ENCODE results near the gene ADGRD2.

ADGRD2 gene

DNA sequence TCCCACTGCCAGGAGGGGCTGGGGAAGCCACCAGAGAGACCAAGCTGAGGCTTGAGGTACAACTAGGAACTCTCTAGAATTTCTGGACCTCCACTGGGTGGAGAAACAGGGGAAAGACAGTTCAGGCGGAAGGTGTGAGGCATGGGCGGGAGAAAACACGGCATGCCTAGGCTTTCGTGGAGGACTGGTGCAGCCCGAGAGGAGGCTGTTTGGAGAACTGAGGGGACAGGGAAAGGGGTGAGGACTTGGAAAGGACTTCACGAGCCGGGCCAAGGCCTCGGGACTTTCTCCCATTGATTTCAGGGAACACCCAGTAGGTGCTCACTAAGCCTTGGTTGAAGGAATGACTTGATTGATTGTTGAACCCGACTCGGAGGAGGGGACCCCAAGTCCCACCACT, 9.5 kb upstream of the ADGRD2 start:
- ATAC-seq (replicated peaks; ENCODE audit: extremely low read depth, poor library complexity, severe bottlenecking): no peak
- no peaks in the 10 kb centered on the region for H3K9me3 Mint-ChIP-seq
- no peak overlapping the region for H3K27ac Mint-ChIP-seq (ENCODE audit: low read depth)
- no peak for DNase-seq (ENCODE audit: low spot score in 2 of 2)
- peaks cover 53% of the 10 kb centered on the region for H3K27me3 Mint-ChIP-seq
- H3K4me1 Mint-ChIP-seq: no peaks in the 10 kb centered on the region
- no peak overlapping the region for H3K4me3 Mint-ChIP-seq
- H3K36me3 Mint-ChIP-seq (ENCODE audit: insufficient read depth): no peaks in the 10 kb centered on the region

- no peak for DNase-seq (ENCODE audit: low spot score in 2 of 2)
- H3K9me3 Mint-ChIP-seq: no peaks in the 10 kb centered on the region
- no peaks in the 10 kb centered on the region for H3K4me1 Mint-ChIP-seq
- peaks cover 53% of the 10 kb centered on the region for H3K27me3 Mint-ChIP-seq
- no peak overlapping the region for H3K4me3 Mint-ChIP-seq
- no peaks in the 10 kb centered on the region for H3K36me3 Mint-ChIP-seq (ENCODE audit: insufficient read depth)
- no peak for ATAC-seq (replicated peaks; ENCODE audit: extremely low read depth, poor library complexity, severe bottlenecking)
- H3K27ac Mint-ChIP-seq (ENCODE audit: low read depth): no peak overlapping the region
Observed at GRCh38 chr9:124441291-124441690, 9.0 kb upstream of the ADGRD2 start.

DNA sequence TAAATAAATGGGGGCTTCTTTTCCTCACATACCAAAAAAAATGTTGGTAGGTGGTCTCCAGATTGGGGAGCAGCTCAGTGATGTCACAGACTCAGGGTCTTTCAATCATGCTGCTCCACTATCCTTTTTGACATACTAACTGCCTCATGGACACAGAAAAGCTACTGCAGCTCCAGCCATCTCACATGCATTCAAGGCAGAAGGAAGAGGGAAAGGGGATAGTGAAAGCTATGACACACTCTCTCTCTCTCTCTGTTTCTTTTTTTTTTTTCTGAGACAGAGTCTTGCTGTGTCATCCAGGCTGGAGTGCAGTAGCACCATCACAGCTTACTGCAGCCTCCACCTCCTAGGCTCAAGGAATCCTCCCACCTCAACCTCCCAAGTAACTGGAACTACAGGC, 7.9 kb upstream of the ADGRD2 start:
- no peak for ATAC-seq (replicated peaks; ENCODE audit: extremely low read depth, poor library complexity, severe bottlenecking)
- no peak overlapping the region for H3K4me3 Mint-ChIP-seq
- no peaks in the 10 kb centered on the region for H3K4me1 Mint-ChIP-seq
- no peak overlapping the region for H3K27ac Mint-ChIP-seq (ENCODE audit: low read depth)
- DNase-seq (ENCODE audit: low spot score in 2 of 2): no peak
- H3K36me3 Mint-ChIP-seq (ENCODE audit: insufficient read depth): no peaks in the 10 kb centered on the region
- peaks cover 62% of the 10 kb centered on the region for H3K27me3 Mint-ChIP-seq
- no peaks in the 10 kb centered on the region for H3K9me3 Mint-ChIP-seq

- Mint-ChIP-seq H3K4me3 (no peak overlapping the region), H3K9me3 (no peaks in the 10 kb centered on the region), H3K27ac (ENCODE audit: low read depth) (no peak overlapping the region), H3K27me3 (peaks cover 65% of the 10 kb centered on the region), H3K4me1 (no peaks in the 10 kb centered on the region), H3K36me3 (ENCODE audit: insufficient read depth) (no peaks in the 10 kb centered on the region)
- ATAC-seq (replicated peaks; ENCODE audit: extremely low read depth, poor library complexity, severe bottlenecking) (no peak), DNase-seq (ENCODE audit: low spot score in 2 of 2) (no peak)
Observed at GRCh38 chr9:124442826-124443225, 7.4 kb upstream of the ADGRD2 start.

- DNase-seq (ENCODE audit: low spot score in 2 of 2): no peak
- H3K27ac Mint-ChIP-seq (ENCODE audit: low read depth): no peak overlapping the region
- H3K9me3 Mint-ChIP-seq: no peaks in the 10 kb centered on the region
- H3K27me3 Mint-ChIP-seq: peaks cover 65% of the 10 kb centered on the region
- no peak for ATAC-seq (replicated peaks; ENCODE audit: extremely low read depth, poor library complexity, severe bottlenecking)
- H3K4me3 Mint-ChIP-seq: no peak overlapping the region
- H3K36me3 Mint-ChIP-seq (ENCODE audit: insufficient read depth): no peaks in the 10 kb centered on the region
- no peaks in the 10 kb centered on the region for H3K4me1 Mint-ChIP-seq
Observed at GRCh38 chr9:124443625-124444024, 6.6 kb upstream of the ADGRD2 start.

DNA sequence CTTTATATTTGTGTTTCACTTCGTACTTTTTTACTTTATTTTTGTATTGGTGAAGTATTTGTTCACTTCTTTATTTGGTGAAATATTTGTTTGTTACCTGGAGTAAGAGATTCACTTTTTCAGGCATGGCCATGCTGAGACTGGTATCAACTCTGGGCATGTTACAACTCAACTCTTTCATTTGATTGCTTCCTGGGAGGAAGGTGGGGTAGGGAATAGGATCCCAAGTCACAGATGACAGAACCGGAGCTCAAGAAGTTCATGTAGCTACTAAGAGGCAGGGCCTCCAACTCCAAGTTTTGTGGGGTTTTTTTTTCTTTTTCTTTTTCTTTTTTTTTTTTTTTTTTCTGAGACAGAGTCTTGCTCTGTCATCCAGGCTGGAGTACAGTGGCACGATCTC, 6.1 kb upstream of the ADGRD2 start:
- ATAC-seq (replicated peaks; ENCODE audit: extremely low read depth, poor library complexity, severe bottlenecking): no peak
- H3K36me3 Mint-ChIP-seq (ENCODE audit: insufficient read depth): no peaks in the 10 kb centered on the region
- no peaks in the 10 kb centered on the region for H3K4me1 Mint-ChIP-seq
- no peaks in the 10 kb centered on the region for H3K9me3 Mint-ChIP-seq
- no peak for DNase-seq (ENCODE audit: low spot score in 2 of 2)
- no peak overlapping the region for H3K4me3 Mint-ChIP-seq
- peaks cover 65% of the 10 kb centered on the region for H3K27me3 Mint-ChIP-seq
- H3K27ac Mint-ChIP-seq (ENCODE audit: low read depth): no peak overlapping the region

DNA sequence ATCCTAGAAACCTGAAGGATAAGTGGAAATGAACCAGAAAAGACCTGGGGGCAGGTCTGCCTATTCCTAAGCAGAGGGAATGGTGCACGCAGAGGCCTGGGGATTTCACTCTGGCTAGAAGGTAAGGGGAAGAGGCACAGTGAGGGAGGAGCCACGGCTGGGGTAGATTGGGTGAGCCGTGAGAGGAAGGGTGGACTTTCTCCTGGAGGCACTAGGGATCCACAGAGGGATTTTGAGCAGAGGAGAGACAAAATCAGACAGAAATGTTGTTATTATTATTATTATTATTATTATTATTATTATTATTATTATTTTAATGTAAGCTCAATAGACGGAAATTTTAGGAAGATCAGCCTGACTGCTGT, 3.0 kb upstream of the ADGRD2 start:
- Mint-ChIP-seq H3K27me3 (peaks cover 66% of the 10 kb centered on the region), H3K27ac (ENCODE audit: low read depth) (no peak overlapping the region), H3K9me3 (no peaks in the 10 kb centered on the region), H3K36me3 (ENCODE audit: insufficient read depth) (peaks cover 4% of the 10 kb centered on the region), H3K4me1 (no peaks in the 10 kb centered on the region), H3K4me3 (no peak overlapping the region)
- ATAC-seq (replicated peaks; ENCODE audit: extremely low read depth, poor library complexity, severe bottlenecking) (no peak), DNase-seq (ENCODE audit: low spot score in 2 of 2) (no peak)

GRCh38 chr9:124448019-124448418, 2.2 kb upstream of the ADGRD2 start:
- Mint-ChIP-seq H3K36me3 (ENCODE audit: insufficient read depth) (peaks cover 4% of the 10 kb centered on the region), H3K27me3 (peaks cover 71% of the 10 kb centered on the region), H3K4me3 (no peak overlapping the region), H3K9me3 (no peaks in the 10 kb centered on the region), H3K27ac (ENCODE audit: low read depth) (no peak overlapping the region), H3K4me1 (no peaks in the 10 kb centered on the region)
- ATAC-seq (replicated peaks; ENCODE audit: extremely low read depth, poor library complexity, severe bottlenecking) (no peak), DNase-seq (ENCODE audit: low spot score in 2 of 2) (no peak)

DNA sequence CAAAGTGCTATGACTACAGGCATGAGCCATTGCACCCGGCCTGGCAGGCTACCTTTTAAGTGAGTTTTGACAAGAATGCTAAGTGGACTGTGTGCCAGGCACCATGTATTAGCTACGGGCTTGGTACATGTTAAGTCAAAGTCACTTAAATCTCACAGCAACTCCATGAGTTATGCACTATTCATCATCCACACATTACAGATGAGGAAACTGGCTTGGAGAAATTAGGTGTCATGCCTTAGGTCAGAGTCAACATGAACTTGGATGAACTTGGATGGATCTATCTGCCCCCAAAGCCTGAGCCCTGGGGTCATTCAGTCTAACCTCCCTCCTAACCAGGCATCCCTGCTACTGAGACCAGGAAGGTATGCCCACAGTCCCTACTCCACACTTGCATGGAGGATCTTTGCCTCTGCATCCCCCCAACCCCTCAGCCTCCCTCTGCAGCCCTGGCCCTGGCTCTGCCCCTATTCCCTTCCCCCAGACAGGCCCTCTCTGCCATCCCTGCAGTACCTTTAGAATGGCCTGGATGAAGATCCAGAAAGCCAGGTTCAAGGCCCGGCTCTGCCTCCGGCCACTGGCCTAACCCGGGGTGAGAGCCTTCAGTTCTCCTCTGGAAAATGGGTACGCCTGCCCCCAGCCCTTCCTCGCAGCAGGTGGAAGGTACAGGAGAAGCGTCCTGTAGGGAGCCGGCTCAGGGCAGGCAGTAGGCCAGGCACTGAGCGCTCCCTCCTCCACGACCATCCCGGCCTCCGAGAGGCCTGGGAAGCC, 685 bp upstream of the ADGRD2 start:
- peaks cover 62% of the 10 kb centered on the region for H3K27me3 Mint-ChIP-seq
- ATAC-seq (replicated peaks; ENCODE audit: extremely low read depth, poor library complexity, severe bottlenecking) (no peak), DNase-seq (ENCODE audit: low spot score in 2 of 2) (no peak)
- H3K4me1 Mint-ChIP-seq: no peaks in the 10 kb centered on the region
- no peaks in the 10 kb centered on the region for H3K9me3 Mint-ChIP-seq
- no peak overlapping the region for H3K4me3 Mint-ChIP-seq
- peaks cover 4% of the 10 kb centered on the region for H3K36me3 Mint-ChIP-seq (ENCODE audit: insufficient read depth)
- H3K27ac Mint-ChIP-seq (ENCODE audit: low read depth): no peak overlapping the region

DNA sequence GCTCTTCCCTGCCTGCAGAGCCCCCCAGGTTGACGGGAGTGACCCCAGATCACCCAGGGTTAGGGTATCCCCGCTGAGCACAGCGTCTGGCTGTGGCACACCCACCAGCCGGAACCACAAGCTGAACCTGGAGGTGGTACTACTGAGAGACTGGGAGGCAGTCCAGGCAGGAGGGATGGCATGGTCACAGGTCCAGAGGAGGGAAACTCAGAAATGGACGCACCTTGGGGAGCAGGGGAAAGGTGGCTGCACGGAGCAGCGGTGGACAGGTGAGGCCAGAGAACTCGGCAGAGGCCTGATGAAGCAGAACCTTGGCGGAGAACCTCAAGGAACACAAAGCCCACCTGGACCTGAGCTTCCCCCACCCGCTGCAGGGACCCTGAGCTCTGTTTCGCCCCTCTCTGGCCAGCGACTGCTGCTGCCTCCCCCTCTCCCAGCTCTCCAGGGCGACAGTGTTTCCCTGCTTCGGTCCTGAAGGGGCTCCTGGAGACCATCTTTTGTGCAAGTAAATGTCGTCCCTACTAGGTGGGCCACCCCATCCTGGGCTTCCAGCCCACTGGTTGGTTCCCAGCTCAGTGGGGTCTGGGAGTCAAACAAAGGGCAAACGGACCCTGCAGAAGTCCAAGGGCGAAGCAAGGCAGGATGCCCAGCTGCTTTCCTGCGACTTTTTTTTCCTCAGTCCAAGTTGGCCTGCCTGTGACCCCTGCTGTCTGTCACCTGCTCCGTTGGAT, 845 bp downstream of the ADGRD2 start:
- no peak for ATAC-seq (replicated peaks; ENCODE audit: extremely low read depth, poor library complexity, severe bottlenecking)
- no peaks in the 10 kb centered on the region for H3K9me3 Mint-ChIP-seq
- no peaks in the 10 kb centered on the region for H3K4me1 Mint-ChIP-seq
- H3K4me3 Mint-ChIP-seq: no peak overlapping the region
- H3K36me3 Mint-ChIP-seq (ENCODE audit: insufficient read depth): peaks cover 4% of the 10 kb centered on the region
- peaks cover 62% of the 10 kb centered on the region for H3K27me3 Mint-ChIP-seq
- H3K27ac Mint-ChIP-seq (ENCODE audit: low read depth): no peak overlapping the region
- DNase-seq (ENCODE audit: low spot score in 2 of 2): no peak

GRCh38 chr9:124452326-124452725, 2.1 kb downstream of the ADGRD2 start:
- Mint-ChIP-seq H3K4me3 (no peak overlapping the region), H3K4me1 (no peaks in the 10 kb centered on the region), H3K27ac (ENCODE audit: low read depth) (no peak overlapping the region), H3K27me3 (peaks cover 53% of the 10 kb centered on the region), H3K36me3 (ENCODE audit: insufficient read depth) (peaks cover 4% of the 10 kb centered on the region), H3K9me3 (no peaks in the 10 kb centered on the region)
- DNase-seq (ENCODE audit: low spot score in 2 of 2): no peak
- no peak for ATAC-seq (replicated peaks; ENCODE audit: extremely low read depth, poor library complexity, severe bottlenecking)

DNA sequence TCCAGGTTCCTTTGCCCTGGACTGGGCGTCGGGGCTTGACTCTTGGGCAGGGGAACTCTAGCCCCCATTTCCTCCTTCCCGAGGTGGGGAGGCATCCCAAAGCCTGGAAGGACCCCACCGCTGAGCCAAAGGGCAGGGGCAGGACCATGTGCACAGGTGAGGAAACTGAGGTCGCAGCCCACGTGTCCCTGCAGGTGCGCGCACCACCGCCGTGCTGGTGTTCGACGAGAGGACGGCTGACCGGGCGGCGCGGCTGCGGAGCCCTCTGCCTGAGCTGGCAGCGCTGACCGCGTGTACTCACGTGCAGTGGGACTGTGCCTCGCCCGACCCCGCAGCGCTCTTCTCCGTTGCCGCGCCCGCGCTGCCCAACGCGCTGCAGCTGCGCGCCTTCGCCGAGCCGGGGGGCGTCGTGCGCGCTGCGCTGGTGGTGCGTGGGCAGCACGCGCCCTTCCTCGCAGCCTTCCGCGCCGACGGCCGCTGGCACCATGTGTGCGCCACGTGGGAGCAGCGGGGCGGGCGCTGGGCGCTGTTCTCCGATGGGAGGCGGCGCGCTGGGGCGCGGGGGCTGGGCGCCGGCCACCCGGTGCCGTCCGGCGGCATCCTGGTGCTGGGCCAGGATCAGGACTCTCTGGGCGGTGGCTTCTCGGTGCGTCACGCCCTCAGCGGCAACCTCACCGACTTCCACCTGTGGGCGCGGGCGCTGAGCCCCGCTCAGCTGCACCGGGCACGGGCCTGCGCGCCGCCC, 2.8 kb downstream of the ADGRD2 start:
- no peaks in the 10 kb centered on the region for H3K4me1 Mint-ChIP-seq
- no peak for ATAC-seq (replicated peaks; ENCODE audit: extremely low read depth, poor library complexity, severe bottlenecking)
- no peaks in the 10 kb centered on the region for H3K9me3 Mint-ChIP-seq
- H3K27ac Mint-ChIP-seq (ENCODE audit: low read depth): no peak overlapping the region
- no peak for DNase-seq (ENCODE audit: low spot score in 2 of 2)
- H3K4me3 Mint-ChIP-seq: no peak overlapping the region
- H3K36me3 Mint-ChIP-seq (ENCODE audit: insufficient read depth): peaks cover 4% of the 10 kb centered on the region
- peaks cover 46% of the 10 kb centered on the region for H3K27me3 Mint-ChIP-seq
